Mesenchymal stem cell (in vitro differentiated cells and primary cell): ENCODE measurements around the gene SMS.
A peak's percentile ranks its signal among the peaks of the same experiment; 100 is the strongest.

ENCODE experiments used
- DNase-seq: peaks from one replicate; pipeline ENCODE4 v3.0.0-alpha.2; 2013
- H2AFZ ChIP-seq: one replicate; pipeline ENCODE4 v1.6.1; 2013; ENCODE audit warnings: low read depth, mild to moderate bottlenecking, control low read depth, inconsistent platforms, low read length, moderate library complexity
- H2AK5ac ChIP-seq: 2 replicates; pipeline ENCODE4 v1.6.1; 2013; ENCODE audit warnings: low read length, moderate library complexity, mild to moderate bottlenecking, inconsistent platforms; ENCODE audit not compliant: severe bottlenecking
- H2BK120ac ChIP-seq: one replicate; pipeline ENCODE4 v1.6.1; 2013; ENCODE audit warnings: low read depth, mild to moderate bottlenecking, inconsistent platforms, low read length, moderate library complexity
- H2BK12ac ChIP-seq, 2 experiments: one replicate each; pipeline ENCODE4 v1.6.1; 2013; ENCODE audit warnings: inconsistent platforms in 2 of 2, low read length in 2 of 2, mild to moderate bottlenecking in 2 of 2, moderate library complexity in 2 of 2, control low read depth in 1 of 2
- H2BK15ac ChIP-seq: one replicate; pipeline ENCODE4 v1.6.1; 2013; ENCODE audit warnings: mild to moderate bottlenecking, low read depth, inconsistent platforms; ENCODE audit not compliant: poor library complexity, severe bottlenecking
- H2BK5ac ChIP-seq: 2 replicates; pipeline ENCODE4 v1.6.1; 2013; ENCODE audit warnings: low read depth, mild to moderate bottlenecking, low read length, control low read depth, inconsistent platforms; ENCODE audit not compliant: poor library complexity, severe bottlenecking
- H3K14ac ChIP-seq, 2 experiments: one replicate each; pipeline ENCODE4 v1.6.1; 2013; ENCODE audit warnings: inconsistent platforms in 2 of 2, low read length in 2 of 2, control low read depth in 1 of 2, mild to moderate bottlenecking in 1 of 2, moderate library complexity in 1 of 2
- H3K18ac ChIP-seq, 2 experiments: one replicate each; pipeline ENCODE4 v1.6.1; 2013; ENCODE audit warnings: inconsistent platforms in 2 of 2, low read length in 2 of 2, control low read depth in 1 of 2, low read depth in 1 of 2, mild to moderate bottlenecking in 1 of 2
- H3K23ac ChIP-seq, 2 experiments: one replicate each; pipeline ENCODE4 v1.6.1; 2013; ENCODE audit warnings: inconsistent platforms in 2 of 2, low read length in 2 of 2, mild to moderate bottlenecking in 2 of 2, moderate library complexity in 2 of 2, control low read depth in 1 of 2
- H3K27ac ChIP-seq: 2 replicates; pipeline ENCODE4 v1.5.1; 2013; ENCODE audit warnings: mild to moderate bottlenecking, moderate library complexity, low read length, control low read depth, inconsistent platforms; ENCODE audit not compliant: poor library complexity, severe bottlenecking
- H3K27me3 ChIP-seq, 2 experiments: 2 replicates each; pipeline versions ENCODE4 v1.6.1 to v1.7.0; 2013; ENCODE audit warnings: low read length in 2 of 2, mild to moderate bottlenecking in 2 of 2, moderate library complexity in 2 of 2, control low read depth in 1 of 2, inconsistent platforms in 1 of 2; ENCODE audit not compliant: control insufficient read depth in 1 of 2, insufficient read depth in 1 of 2
- H3K36me3 ChIP-seq, 2 experiments: 2 replicates each; pipeline versions ENCODE4 v1.6.1 to v1.7.0; 2013; ENCODE audit warnings: low read length in 2 of 2, control low read depth in 1 of 2, inconsistent platforms in 1 of 2, low read depth in 1 of 2, mild to moderate bottlenecking in 1 of 2; ENCODE audit not compliant: insufficient read depth in 2 of 2, control insufficient read depth in 1 of 2
- H3K4ac ChIP-seq, 2 experiments: one replicate each; pipeline ENCODE4 v1.6.1; 2013; ENCODE audit warnings: inconsistent platforms in 2 of 2, low read length in 2 of 2, mild to moderate bottlenecking in 2 of 2, moderate library complexity in 2 of 2, control low read depth in 1 of 2, low read depth in 1 of 2
- H3K4me1 ChIP-seq: 2 replicates; pipeline ENCODE4 v1.6.1; 2013; ENCODE audit warnings: low read depth, low read length, control low read depth; ENCODE audit not compliant: control insufficient read depth, insufficient read depth
- H3K4me2 ChIP-seq: 2 replicates; pipeline ENCODE4 v1.6.1; 2013; ENCODE audit warnings: low read length, mild to moderate bottlenecking, inconsistent platforms; ENCODE audit not compliant: poor library complexity, severe bottlenecking
- H3K4me3 ChIP-seq, 2 experiments: 2 replicates each; pipeline versions ENCODE4 v1.5.1 to v1.7.0; 2013; ENCODE audit warnings: low read length in 2 of 2, mild to moderate bottlenecking in 2 of 2, control low read depth in 1 of 2, low read depth in 1 of 2; ENCODE audit not compliant: insufficient read depth in 1 of 2
- H3K79me1 ChIP-seq: replicated peaks from 2 replicates; pipeline ENCODE4 v1.6.1; 2013; ENCODE audit warnings: mild to moderate bottlenecking, control low read depth, low read length, inconsistent platforms; ENCODE audit not compliant: poor library complexity, severe bottlenecking
- H3K9ac ChIP-seq: 2 replicates; pipeline ENCODE4 v1.7.0; 2013; ENCODE audit warnings: mild to moderate bottlenecking, low read length, moderate library complexity
- H3K9me3 ChIP-seq: 2 replicates; pipeline ENCODE4 v1.7.0; 2013; ENCODE audit warnings: mild to moderate bottlenecking, low read length; ENCODE audit not compliant: control insufficient read depth
- H4K8ac ChIP-seq: one replicate; pipeline ENCODE4 v1.6.1; 2013; ENCODE audit warnings: inconsistent platforms, mild to moderate bottlenecking, low read length, moderate library complexity
- H4K91ac ChIP-seq: one replicate; pipeline ENCODE4 v1.6.1; 2013; ENCODE audit warnings: mild to moderate bottlenecking, low read length, inconsistent platforms
- WGBS: methylation state at CpG from one replicate; pipeline ENCODE4 v1.1.7; 2013; ENCODE audit warnings: mixed read lengths; 5-methylcytosine and 5-hydroxymethylcytosine counted together

Gene SMS

GRCh38 chrX:21944136-21944615, 3.7 kb downstream of the SMS start:
- no peak overlapping the region for H3K23ac ChIP-seq
- peaks cover 8% of the 10 kb centered on the region for H3K4me1 ChIP-seq
- H2BK12ac ChIP-seq = no peak overlapping the region
- H3K14ac ChIP-seq = no peak overlapping the region
- no peak overlapping the region for H2AFZ ChIP-seq
- peak overlapping the region; percentile 34 to 44 for H3K18ac ChIP-seq
- H2BK15ac ChIP-seq = no peak overlapping the region
- H3K27me3 ChIP-seq = no peaks in the 10 kb centered on the region
- H3K79me1 ChIP-seq = no peaks in the 10 kb centered on the region
- peak overlapping the region in 1 of 2 experiments; percentile 10 for H3K4me3 ChIP-seq
- 50% methylated on average over 2 of the region's 8 CpGs for WGBS
- H3K4ac ChIP-seq = no peak overlapping the region
- H2BK120ac ChIP-seq = no peak overlapping the region
- no peaks in the 10 kb centered on the region for H3K36me3 ChIP-seq
- H4K8ac ChIP-seq = no peak overlapping the region
- H4K91ac ChIP-seq = no peak overlapping the region
- H3K9me3 ChIP-seq = no peaks in the 10 kb centered on the region
- H3K9ac ChIP-seq = peak overlapping the region; percentile 51
- H2AK5ac ChIP-seq = no peak overlapping the region
- peak overlapping the region; percentile 85 for H3K27ac ChIP-seq
- peak overlapping the region; percentile 16 for H3K4me2 ChIP-seq
- DNase-seq = no peak
- no peak overlapping the region for H2BK5ac ChIP-seq

- no peaks in the 10 kb centered on the region for H3K27me3 ChIP-seq
- H3K79me1 ChIP-seq = no peaks in the 10 kb centered on the region
- H2BK15ac ChIP-seq = no peak overlapping the region
- peak overlapping the region; percentile 34 for H2BK120ac ChIP-seq
- peak overlapping the region; percentile 63 for H3K27ac ChIP-seq
- H3K9me3 ChIP-seq = no peaks in the 10 kb centered on the region
- H2AK5ac ChIP-seq = peak overlapping the region; percentile 45
- H4K91ac ChIP-seq = no peak overlapping the region
- WGBS = 0% methylated on average over 2 of the region's 7 CpGs
- no peaks in the 10 kb centered on the region for H3K36me3 ChIP-seq
- H3K4me3 ChIP-seq = peak overlapping the region in 1 of 2 experiments; percentile 27
- no peak overlapping the region for H2BK5ac ChIP-seq
- peak overlapping the region; percentile 5 for H3K4me2 ChIP-seq
- peak overlapping the region; percentile 44 for H3K9ac ChIP-seq
- H3K4me1 ChIP-seq = peaks cover 8% of the 10 kb centered on the region
- H4K8ac ChIP-seq = no peak overlapping the region
- H2AFZ ChIP-seq = no peak overlapping the region
- H2BK12ac ChIP-seq = no peak overlapping the region
- H3K18ac ChIP-seq = peak overlapping the region; percentile 21 to 73
- H3K23ac ChIP-seq = no peak overlapping the region
- DNase-seq = peak; percentile 64
- H3K4ac ChIP-seq = no peak overlapping the region
- H3K14ac ChIP-seq = no peak overlapping the region
Measured at GRCh38 chrX:21946925-21947641, 6.6 kb downstream of the SMS start.

GRCh38 chrX:21947671-21948070, 7.2 kb downstream of the SMS start:
- Histone ChIP-seq H3K14ac (no peak overlapping the region), H4K8ac (no peak overlapping the region), H3K4me1 (peaks cover 9% of the 10 kb centered on the region), H3K79me1 (no peaks in the 10 kb centered on the region), H3K4me2 (no peak overlapping the region), H4K91ac (no peak overlapping the region), H2AK5ac (peak overlapping the region; percentile 45), H3K9ac (peak overlapping the region; percentile 28), H2BK12ac (no peak overlapping the region), H2BK15ac (no peak overlapping the region), H2BK5ac (no peak overlapping the region), H3K36me3 (no peaks in the 10 kb centered on the region), H3K18ac (no peak overlapping the region), H3K4ac (no peak overlapping the region), H3K27me3 (no peaks in the 10 kb centered on the region), H2AFZ (no peak overlapping the region), H3K9me3 (no peaks in the 10 kb centered on the region), H3K4me3 (peak overlapping the region in 1 of 2 experiments; percentile 27), H3K23ac (no peak overlapping the region), H2BK120ac (peak overlapping the region; percentile 34), H3K27ac (peak overlapping the region; percentile 47)
- WGBS = 58% methylated on average over 4 of the region's 6 CpGs
- no peak for DNase-seq

- no peaks in the 10 kb centered on the region for H3K36me3 ChIP-seq
- no peak overlapping the region for H2AFZ ChIP-seq
- WGBS = 91% methylated on average over 1 of the region's 8 CpGs
- no peak overlapping the region for H2BK15ac ChIP-seq
- no peak overlapping the region for H3K18ac ChIP-seq
- H3K14ac ChIP-seq = no peak overlapping the region
- H2AK5ac ChIP-seq = no peak overlapping the region
- H3K4ac ChIP-seq = no peak overlapping the region
- no peak overlapping the region for H2BK120ac ChIP-seq
- no peak for DNase-seq
- no peaks in the 10 kb centered on the region for H3K79me1 ChIP-seq
- H2BK12ac ChIP-seq = no peak overlapping the region
- no peak overlapping the region for H3K23ac ChIP-seq
- peaks cover 10% of the 10 kb centered on the region for H3K4me1 ChIP-seq
- H4K91ac ChIP-seq = no peak overlapping the region
- H3K27me3 ChIP-seq = no peaks in the 10 kb centered on the region
- no peaks in the 10 kb centered on the region for H3K9me3 ChIP-seq
- H3K9ac ChIP-seq = no peak overlapping the region
- no peak overlapping the region for H3K4me3 ChIP-seq
- no peak overlapping the region for H2BK5ac ChIP-seq
- no peak overlapping the region for H3K27ac ChIP-seq
- H3K4me2 ChIP-seq = no peak overlapping the region
- H4K8ac ChIP-seq = no peak overlapping the region
Measured at GRCh38 chrX:21948897-21949578, 8.5 kb downstream of the SMS start.
